ENCODE measurements around the gene ZFX.

Gene ZFX

GRCh38 chrX:24243188-24243587, 93.7 kb downstream of the ZFX start:
- no peak for DNase-seq

- DNase-seq = no peak
These were observed 94.2 kb downstream of the ZFX start for GRCh38 chrX:24243692-24244091.

GRCh38 chrX:24245202-24245601, 95.7 kb downstream of the ZFX start:
- no peak for DNase-seq

GRCh38 chrX:24248042-24248441, 98.5 kb downstream of the ZFX start:
- no peak for DNase-seq

GRCh38 chrX:24253030-24253429, 103.5 kb downstream of the ZFX start:
- no peak for DNase-seq

DNA sequence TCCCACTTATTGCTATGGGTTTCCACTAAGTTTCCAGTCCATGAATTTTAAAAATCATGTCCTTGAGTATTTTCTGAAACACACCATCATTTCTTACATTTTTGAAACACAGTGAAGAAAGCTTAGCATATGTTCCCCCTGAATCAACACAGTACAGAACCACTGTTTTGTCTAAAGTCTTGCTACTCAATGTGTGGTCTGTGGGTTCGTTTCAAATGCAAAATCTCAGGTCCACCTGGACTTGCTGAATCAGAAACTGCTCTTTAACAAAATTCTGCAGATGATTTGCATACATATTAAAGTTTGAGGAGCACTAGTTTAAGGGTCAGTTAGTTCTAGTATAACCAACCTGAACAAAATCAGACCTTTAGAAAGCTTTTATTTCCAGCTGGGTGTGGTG, 103.9 kb downstream of the ZFX start:
- no peak for DNase-seq

GRCh38 chrX:24257011-24257410, 107.5 kb downstream of the ZFX start:
- DNase-seq = no peak

DNA sequence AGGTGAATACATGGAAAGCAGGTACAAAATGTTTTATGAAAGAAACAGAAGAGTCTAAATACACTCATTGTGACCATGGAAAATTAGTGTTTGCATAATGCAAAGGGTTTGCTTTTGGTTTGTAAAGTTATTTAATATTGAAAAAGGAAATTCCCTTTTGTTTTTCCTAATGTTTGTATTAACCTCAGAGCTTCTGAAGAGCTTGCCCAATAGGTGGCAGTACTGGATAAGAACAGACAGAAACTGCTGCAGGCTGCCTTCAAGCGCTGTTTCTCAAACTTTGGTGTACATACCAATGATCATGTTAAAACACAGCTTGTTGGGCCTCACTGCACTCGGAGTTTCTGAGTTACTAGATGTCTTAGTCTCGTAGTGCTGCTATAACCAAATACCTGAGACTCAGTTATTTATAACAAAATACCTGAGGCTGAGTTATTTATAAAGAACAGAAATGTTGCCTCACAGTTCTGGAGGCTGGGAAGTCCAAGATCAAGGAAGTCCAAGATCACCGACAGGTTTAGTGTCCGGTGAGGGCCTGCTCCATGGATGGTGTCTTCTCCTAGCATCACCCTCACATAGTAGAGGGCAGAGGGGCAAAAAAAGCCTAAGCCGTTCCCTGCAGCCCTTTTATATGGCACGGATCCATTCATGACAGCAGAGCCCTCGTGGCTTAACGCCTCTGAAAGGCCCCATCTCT, 110.2 kb downstream of the ZFX start:
- DNase-seq = peak; percentile 76

- DNase-seq = peak; percentile 76
These were observed 111.5 kb downstream of the ZFX start for GRCh38 chrX:24260842-24261550.

GRCh38 chrX:24262309-24262708, 112.8 kb downstream of the ZFX start:
- DNase-seq = no peak

DNA sequence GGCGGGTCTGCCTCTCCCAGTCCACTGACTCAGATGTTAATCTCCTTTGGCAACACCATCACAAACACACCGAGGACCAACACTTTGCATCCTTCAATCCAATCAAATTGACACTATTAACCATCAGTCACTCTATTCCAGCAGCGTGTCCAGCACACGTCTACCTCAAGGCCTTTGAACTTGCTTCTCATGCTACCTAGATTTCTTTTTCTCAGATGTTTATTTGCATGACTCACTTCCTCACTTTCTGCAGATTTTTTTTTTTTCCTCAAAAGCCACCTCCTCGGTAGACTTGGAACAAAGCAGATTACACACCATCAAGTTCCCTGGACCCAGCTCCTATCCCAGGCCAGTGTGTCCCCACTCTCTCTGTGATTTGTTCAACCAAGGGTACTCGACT, 114.9 kb downstream of the ZFX start:
- DNase-seq = no peak

Measured in OCI-M1 (cell line).